ENCODE data around the gene TESPA1.

The TESPA1 gene

DNA sequence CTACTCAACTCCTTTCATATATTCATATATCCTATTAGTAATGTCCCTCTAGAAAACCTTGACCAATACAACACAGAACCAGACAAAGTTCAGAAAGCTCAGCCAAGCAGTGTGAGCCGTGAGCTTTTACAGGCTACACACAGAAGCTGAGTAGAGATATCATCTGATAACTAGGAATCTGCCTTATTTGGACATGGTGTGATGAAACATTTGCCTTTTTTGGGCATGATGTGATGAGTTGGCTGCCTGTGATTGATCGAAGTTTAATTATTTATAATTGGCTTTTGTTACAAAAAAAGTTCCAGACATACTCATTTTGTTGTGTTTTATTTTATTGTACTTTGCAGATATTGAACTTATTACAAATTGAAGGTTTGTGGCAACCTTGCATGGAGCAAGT lies 46.6 kb downstream of the TESPA1 start:
- no peak overlapping the region for H3K4me3 ChIP-seq (ENCODE audit: low read depth, low read length)
- no peak for DNase-seq (ENCODE audit: low read depth, low spot score)
- in situ Hi-C loops (cut with HindIII; ENCODE audit: low sequenced_read_pairs), result no loop called here
- TF ChIP-seq, protein P1, sequence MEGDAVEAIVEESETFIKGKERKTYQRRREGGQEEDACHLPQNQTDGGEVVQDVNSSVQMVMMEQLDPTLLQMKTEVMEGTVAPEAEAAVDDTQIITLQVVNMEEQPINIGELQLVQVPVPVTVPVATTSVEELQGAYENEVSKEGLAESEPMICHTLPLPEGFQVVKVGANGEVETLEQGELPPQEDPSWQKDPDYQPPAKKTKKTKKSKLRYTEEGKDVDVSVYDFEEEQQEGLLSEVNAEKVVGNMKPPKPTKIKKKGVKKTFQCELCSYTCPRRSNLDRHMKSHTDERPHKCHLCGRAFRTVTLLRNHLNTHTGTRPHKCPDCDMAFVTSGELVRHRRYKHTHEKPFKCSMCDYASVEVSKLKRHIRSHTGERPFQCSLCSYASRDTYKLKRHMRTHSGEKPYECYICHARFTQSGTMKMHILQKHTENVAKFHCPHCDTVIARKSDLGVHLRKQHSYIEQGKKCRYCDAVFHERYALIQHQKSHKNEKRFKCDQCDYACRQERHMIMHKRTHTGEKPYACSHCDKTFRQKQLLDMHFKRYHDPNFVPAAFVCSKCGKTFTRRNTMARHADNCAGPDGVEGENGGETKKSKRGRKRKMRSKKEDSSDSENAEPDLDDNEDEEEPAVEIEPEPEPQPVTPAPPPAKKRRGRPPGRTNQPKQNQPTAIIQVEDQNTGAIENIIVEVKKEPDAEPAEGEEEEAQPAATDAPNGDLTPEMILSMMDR (IDR thresholded peaks at IDR 0.05; ENCODE audit: low read depth, low read length), result no peak

DNA sequence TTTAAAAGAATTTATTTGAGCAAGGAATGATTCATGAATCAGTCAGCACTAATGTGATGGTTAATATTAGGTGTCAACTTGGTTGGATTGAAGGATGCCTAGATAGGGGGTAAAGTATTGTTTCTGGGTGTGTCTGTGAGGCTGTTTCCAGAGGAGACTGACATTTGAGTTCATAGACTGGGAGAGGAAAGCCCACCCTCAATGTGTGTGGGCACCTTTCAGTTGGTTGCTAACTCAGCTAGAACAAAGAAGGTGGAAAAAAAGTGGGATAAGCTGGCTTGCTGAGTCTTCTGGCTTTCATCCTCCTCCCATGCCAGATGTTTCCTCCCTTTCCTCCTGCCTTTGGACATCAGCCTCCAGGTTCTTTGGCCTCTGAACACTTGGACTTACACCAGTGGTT lies 47.2 kb downstream of the TESPA1 start:
- DNase-seq (ENCODE audit: low read depth, low spot score), result no peak
- in situ Hi-C loops (cut with HindIII; ENCODE audit: low sequenced_read_pairs), result no loop called here
- H3K4me3 ChIP-seq (ENCODE audit: low read depth, low read length), result no peak overlapping the region
- TF ChIP-seq, protein P1 (IDR thresholded peaks at IDR 0.05; ENCODE audit: low read depth, low read length), result no peak

- in situ Hi-C loops (cut with HindIII; ENCODE audit: low sequenced_read_pairs), result no loop called here
- no peak overlapping the region for H3K4me3 ChIP-seq (ENCODE audit: low read depth, low read length)
- no peak for DNase-seq (ENCODE audit: low read depth, low spot score)
- TF ChIP-seq, protein P1 (IDR thresholded peaks at IDR 0.05; ENCODE audit: low read depth, low read length), result no peak
These were observed 47.8 kb downstream of the TESPA1 start for GRCh38 chr12:54936736-54937135.

DNA sequence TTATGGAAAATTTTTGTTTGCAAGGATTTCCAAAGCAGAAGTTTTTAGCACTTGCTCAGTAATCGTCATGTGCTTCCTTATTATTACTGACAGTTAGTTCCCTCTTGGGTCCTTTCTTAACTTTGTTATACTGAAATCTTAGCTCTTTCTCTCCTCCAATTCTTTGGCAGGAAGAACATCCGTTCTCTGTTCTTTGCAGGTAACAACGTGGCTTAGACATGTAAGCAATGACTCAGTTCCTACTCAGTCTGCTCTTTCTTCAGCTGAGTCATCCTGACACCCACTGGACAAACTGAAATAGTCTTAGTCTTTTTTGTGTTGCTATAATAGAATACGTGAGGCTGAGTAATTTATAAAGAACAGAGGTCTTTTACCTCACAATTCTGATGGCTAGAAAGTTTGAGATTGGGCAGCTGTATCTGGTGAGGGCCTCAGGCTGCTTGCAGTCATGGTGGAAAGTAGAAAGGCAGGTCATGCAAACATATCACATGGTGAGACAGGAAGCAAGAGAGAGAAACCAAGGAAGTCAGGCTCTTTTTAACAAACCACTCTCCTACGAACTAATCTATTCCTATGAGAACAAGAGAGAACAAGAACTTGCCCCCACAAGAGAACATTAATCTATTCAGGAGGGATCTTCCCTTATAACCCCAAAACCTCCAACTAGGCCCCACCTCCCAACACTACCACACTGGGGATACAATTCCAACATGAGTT lies 49.2 kb downstream of the TESPA1 start:
- in situ Hi-C loops (cut with HindIII; ENCODE audit: low sequenced_read_pairs), result no loop called here
- no peak overlapping the region for H3K4me3 ChIP-seq (ENCODE audit: low read depth, low read length)

GRCh38 chr12:54934419-54934818 lies 50.1 kb downstream of the TESPA1 start:
- H3K4me3 ChIP-seq (ENCODE audit: low read depth, low read length), result no peak overlapping the region
- TF ChIP-seq, protein P1 (IDR thresholded peaks at IDR 0.05; ENCODE audit: low read depth, low read length), result no peak
- no peak for DNase-seq (ENCODE audit: low read depth, low spot score)
- in situ Hi-C loops (cut with HindIII; ENCODE audit: low sequenced_read_pairs), result no loop called here

More for the DNA sequence above, 49.2 kb downstream of the TESPA1 start:
- peak; percentile 91 for DNase-seq (ENCODE audit: low read depth, low spot score)
- TF ChIP-seq, protein P1 (IDR thresholded peaks at IDR 0.05; ENCODE audit: low read depth, low read length), result peak; percentile 7

GRCh38 chr12:54933376-54933775 lies 51.2 kb downstream of the TESPA1 start:
- DNase-seq (ENCODE audit: low read depth, low spot score), result no peak
- TF ChIP-seq, protein P1 (IDR thresholded peaks at IDR 0.05; ENCODE audit: low read depth, low read length), result no peak
- H3K4me3 ChIP-seq (ENCODE audit: low read depth, low read length), result no peak overlapping the region
- in situ Hi-C loops (cut with HindIII; ENCODE audit: low sequenced_read_pairs), result no loop called here
